Pancreas (tissue), 10 donors: ENCODE data around the gene CHRM3. TPM values are rescaled to one million over a fixed set of nuclear protein-coding genes. Genes with fewer than 3 reads are reported as not detected.

Source experiments
- ATAC-seq, 4 donors: fragments of 200-7000 bp; cut with Tn5 transposase; one replicate each; pipeline versions ENCODE4 v1.8.0 to v1.9.1; 2020; ENCODE audit warnings: mild to moderate bottlenecking in 4 of 4, moderate library complexity in 4 of 4
- DNase-seq, 6 donors: peaks; one replicate each; pipeline ENCODE4 v3.0.0-alpha.2; 2020
- FAIRE-seq: peaks from 2 replicates; lab custom pipeline; 2012; peaks lifted over from hg19 to GRCh38; lab: Jason Lieb, UNC
- H3K27ac ChIP-seq, 4 donors: fragments of 200-600 bp; sonication (generic); 1 replicate in 3 of 4; 2 replicates in 1 of 4; pipeline versions ENCODE4 v1.5.0 to v1.8.0; 2020
- H3K27me3 ChIP-seq, 4 donors: fragments of 200-600 bp; one replicate each; pipeline ENCODE4 v1.8.0; 2021
- H3K36me3 ChIP-seq, 3 donors: fragments of 200-600 bp; sonication (generic) in 1 of 3; one replicate each; pipeline versions ENCODE4 v1.5.0 to v1.8.0; 2020 to 2021
- H3K4me1 ChIP-seq, 3 donors: fragments of 200-600 bp; one replicate each; pipeline ENCODE4 v1.8.0; 2021
- H3K4me3 ChIP-seq, 4 donors: fragments of 200-600 bp; sonication (generic) in 2 of 4; one replicate each; pipeline versions ENCODE4 v1.5.0 to v1.8.0; 2020 to 2021
- H3K9me3 ChIP-seq, 4 donors: fragments of 200-600 bp; one replicate each; pipeline ENCODE4 v1.8.0; 2021
- CTCF ChIP-seq, 4 donors: fragments of 200-600 bp; sonication (generic) in 3 of 4; IDR thresholded peaks; one replicate each; pipeline versions ENCODE4 v1.5.0 to v1.8.0; 2021; ENCODE audit warnings: antibody characterized with exemption in 4 of 4
- WGBS, 2 donors: extraction: QIAGEN DNeasy Blood & Tissue Kit; methylation state at CpG; one replicate each; pipeline ENCODE4 v1.1.7; 2013; 5-methylcytosine and 5-hydroxymethylcytosine counted together
- intact Hi-C, 3 donors: fragments of 100-400 bp; cut with DNase I; formaldehyde crosslinking; loops; one replicate each; pipeline versions ENCODE4 v1.11.1 to v1.14.2; 2022
- polyA plus RNA-seq, 2 donors: library from polyadenylated mRNA; stranded (reverse); fragments of 200-250 nt; gene quantifications; one replicate each; pipeline ENCODE4 v1.2.3, GENCODE V29; 2013
- total RNA-seq, 6 donors: library from RNA; stranded (reverse); fragmentation: NEBNext Ultra II Directional in 4 of 6; extraction: Animal tissue kit (Norgen Biotek cat#: 25700) in 4 of 6; gene quantifications; one replicate each; pipeline versions ENCODE4 v1.2.1 to v1.2.4, GENCODE V29; 2021 to 2023
- donor health status: healthy with polysubstance abuse.
- donor health status: DM: no; HTN: no; CAD: no; lungs with moderate emphysema.
- donor health status: DM: no; HTN: no; CAD: no.
- donor health status: control.
- donor health status: control.
- donor health status: Bipolar disorder and iron deficiency.
- donor health status: DM: yes; HTN: yes; CAD: no.
- donor health status: DM: no; HTN: no; CAD: no.
- donor health status: DM: no; HTN: no; CAD: no.
- donor health status: DM: yes; HTN: yes; CAD: no.

Gene CHRM3
- total and polyA plus RNA-seq, 8 donors: 2.2 to 31.8 (median 23.3) TPM

GRCh38 chr1:239383714-239384113 lies 2.7 kb upstream of the CHRM3 start:
- DNase-seq (no peak), FAIRE-seq (no peak), ATAC-seq (no peak)
- 88 to 91% methylated on average over 3 of the region's 3 CpGs for WGBS, 2 donors
- Histone ChIP-seq H3K27me3 (no peaks in the 10 kb centered on the region), H3K4me1 (no peaks in the 10 kb centered on the region), H3K4me3 (no peak overlapping the region), H3K27ac (no peak overlapping the region), H3K36me3 (no peaks in the 10 kb centered on the region), H3K9me3 (no peaks in the 10 kb centered on the region)
- TF ChIP-seq CTCF (IDR thresholded peaks at IDR 0.05): no peak
- intact Hi-C loops: loop anchor here in 1 of 3 donors (10.0 kb wide), 1 partner anchor 79 kb away; no protein-coding TSS in a partner anchor

- no peak for FAIRE-seq
- ATAC-seq: peak; percentile 14 to 37 (median 28)
- Histone ChIP-seq H3K36me3 (no peaks in the 10 kb centered on the region), H3K4me3 (peak overlapping the region; percentile 64 to 87 (median 80)), H3K4me1 (peaks cover 0 to 14% (median 4%) of the 10 kb centered on the region in 3 donors), H3K27me3 (no peaks in the 10 kb centered on the region), H3K9me3 (no peaks in the 10 kb centered on the region), H3K27ac (peak overlapping the region; percentile 94 to 96 (median 94))
- intact Hi-C loops: loop anchor here in 1 of 3 donors (10.0 kb wide), 1 partner anchor 83 kb away; no protein-coding TSS in a partner anchor
- peak; percentile 18 to 78 (median 49) for DNase-seq
- WGBS, 2 donors: 1% methylated on average over 55 of the region's 55 CpGs
- no peak for TF ChIP-seq CTCF (IDR thresholded peaks at IDR 0.05)
These were observed 1.2 kb downstream of the CHRM3 start for GRCh38 chr1:239387304-239388158.

GRCh38 chr1:239388159-239388485 lies 1.8 kb downstream of the CHRM3 start:
- Histone ChIP-seq H3K36me3 (no peaks in the 10 kb centered on the region), H3K4me3 (peak overlapping the region; percentile 64 to 87 (median 80)), H3K27me3 (no peaks in the 10 kb centered on the region), H3K4me1 (peaks cover 0 to 14% (median 4%) of the 10 kb centered on the region in 3 donors), H3K9me3 (no peaks in the 10 kb centered on the region), H3K27ac (peak overlapping the region; percentile 94 to 96 (median 94))
- ATAC-seq: peak in 3 of 4 donors; percentile 3 to 11 (median 11)
- intact Hi-C loops: loop anchor here in 1 of 3 donors (10.0 kb wide), 1 partner anchor 83 kb away; no protein-coding TSS in a partner anchor
- no peak for FAIRE-seq
- DNase-seq: no peak
- 3 to 12% methylated on average over 5 of the region's 5 CpGs for WGBS, 2 donors
- no peak for TF ChIP-seq CTCF (IDR thresholded peaks at IDR 0.05)

- no peak for TF ChIP-seq CTCF (IDR thresholded peaks at IDR 0.05)
- Histone ChIP-seq H3K4me1 (peaks cover 0 to 14% (median 4%) of the 10 kb centered on the region in 3 donors), H3K36me3 (no peaks in the 10 kb centered on the region), H3K9me3 (no peaks in the 10 kb centered on the region), H3K27ac (peak overlapping the region; percentile 94 to 96 (median 94)), H3K4me3 (peak overlapping the region; percentile 64 to 87 (median 80)), H3K27me3 (no peaks in the 10 kb centered on the region)
- ATAC-seq: peak in 2 of 4 donors; percentile 12 to 32
- 26 to 30% methylated on average over 9 of the region's 9 CpGs for WGBS, 2 donors
- FAIRE-seq: no peak
- intact Hi-C loops: loop anchor here in 1 of 3 donors (10.0 kb wide), 1 partner anchor 84 kb away; no protein-coding TSS in a partner anchor
- no peak for DNase-seq
These were observed 2.2 kb downstream of the CHRM3 start for GRCh38 chr1:239388578-239388977.
